Breast epithelium (tissue), 4 donors: Measurements from ENCODE around the gene MPP4. TPM values are rescaled to one million over a fixed set of nuclear protein-coding genes. Genes with fewer than 3 reads are reported as not detected.

Source experiments
- DNase-seq, 2 donors: peaks; one replicate each; pipeline ENCODE4 v3.0.0-alpha.2; 2019; ENCODE audit warnings: low spot score in 2 of 2
- H3K27ac ChIP-seq, 2 donors: fragments of 200-600 bp; sonication (generic) in 1 of 2; one replicate each; pipeline ENCODE4 v1.5.1; 2016 to 2019; ENCODE audit warnings: mild to moderate bottlenecking in 1 of 2
- H3K27me3 ChIP-seq, 2 donors: fragments of 200-600 bp; sonication (generic) in 1 of 2; one replicate each; pipeline versions ENCODE4 v1.5.1 to v1.6.0; 2017 to 2019; ENCODE audit warnings: control low read depth in 1 of 2, mild to moderate bottlenecking in 1 of 2
- H3K36me3 ChIP-seq: fragments of 200-600 bp; one replicate; pipeline ENCODE4 v1.5.1; 2019
- H3K4me1 ChIP-seq, 2 donors: fragments of 200-600 bp; sonication (generic); one replicate each; pipeline ENCODE4 v1.5.1; 2016 to 2019; ENCODE audit warnings: control low read depth in 1 of 2
- H3K4me3 ChIP-seq, 3 donors: fragments of 200-600 bp; sonication (generic); 1 replicate in 2 of 3; 2 replicates in 1 of 3; pipeline ENCODE4 v1.5.1; 2016 to 2019; ENCODE audit warnings: mild to moderate bottlenecking in 3 of 3, moderate library complexity in 2 of 3
- H3K9me3 ChIP-seq, 2 donors: fragments of 200-600 bp; sonication (generic) in 1 of 2; one replicate each; pipeline ENCODE4 v1.5.1; 2016 to 2019; ENCODE audit warnings: control low read depth in 1 of 2
- CTCF ChIP-seq, 3 donors: fragments of 450-650 bp; IDR thresholded peaks; one replicate each; pipeline ENCODE4 v1.5.1; 2016 to 2017; ENCODE audit warnings: antibody characterized with exemption in 3 of 3, mild to moderate bottlenecking in 3 of 3, moderate library complexity in 3 of 3
- POLR2A ChIP-seq: fragments of 450-650 bp; IDR thresholded peaks from one replicate; pipeline ENCODE4 v1.6.1; 2016; ENCODE audit warnings: antibody characterized with exemption, mild to moderate bottlenecking, moderate library complexity
- POLR2AphosphoS5 ChIP-seq, 3 donors: sonication (generic); formaldehyde crosslinking; IDR thresholded peaks; one replicate each; pipeline ENCODE4 v1.6.1; 2017; ENCODE audit warnings: antibody characterized with exemption in 3 of 3
- intact Hi-C: fragments of 100-400 bp; cut with DNase I; formaldehyde crosslinking; loops from one replicate; pipeline ENCODE4 v1.15.1; 2023; ENCODE audit warnings: low total_unique reads
- total RNA-seq, 3 donors: library from RNA; depleted of rRNA; stranded (reverse); fragments of >200 nt; gene quantifications; one replicate each; pipeline ENCODE4 v1.1.0, GENCODE V29; 2016

Gene MPP4
- total RNA-seq, 3 donors from 2014 or later: 0.16 to 0.29 TPM; not detected in 1

DNA sequence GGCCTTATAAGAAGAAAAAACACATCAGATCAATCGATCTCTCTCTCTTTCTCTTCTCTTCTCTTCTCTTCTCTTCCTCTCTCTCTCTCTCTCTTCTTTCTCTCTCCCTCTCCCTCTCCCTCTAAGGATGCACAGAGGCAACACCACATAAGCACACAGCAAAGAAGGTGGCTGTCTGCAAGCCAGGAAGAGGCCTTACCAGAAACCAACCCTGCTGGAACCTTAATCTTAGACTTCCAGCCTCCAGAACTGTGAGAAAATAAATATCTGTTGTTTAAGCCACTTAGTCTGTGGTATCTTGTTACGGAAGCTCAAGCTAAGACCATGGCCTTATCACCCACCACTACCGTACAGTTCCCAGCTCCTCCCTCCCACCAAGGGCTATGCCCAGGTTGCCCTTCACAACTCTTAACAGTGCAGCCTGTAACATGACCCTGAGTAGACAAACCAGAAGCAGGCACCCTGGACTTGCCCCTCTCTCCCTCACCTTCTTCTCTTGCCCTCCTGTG is 30.0 kb downstream of the MPP4 start:
- Histone ChIP-seq H3K36me3 (no peaks in the 10 kb centered on the region), H3K27me3 (no peaks in the 10 kb centered on the region), H3K9me3 (no peaks in the 10 kb centered on the region), H3K27ac (no peak overlapping the region), H3K4me1 (no peaks in the 10 kb centered on the region), H3K4me3 (no peak overlapping the region)
- DNase-seq: no peak
- intact Hi-C loops: no loop called here
- TF ChIP-seq POLR2A (no peak), POLR2AphosphoS5 (IDR thresholded peaks at IDR 0.05) (no peak), CTCF (IDR thresholded peaks at IDR 0.05) (no peak)

DNA sequence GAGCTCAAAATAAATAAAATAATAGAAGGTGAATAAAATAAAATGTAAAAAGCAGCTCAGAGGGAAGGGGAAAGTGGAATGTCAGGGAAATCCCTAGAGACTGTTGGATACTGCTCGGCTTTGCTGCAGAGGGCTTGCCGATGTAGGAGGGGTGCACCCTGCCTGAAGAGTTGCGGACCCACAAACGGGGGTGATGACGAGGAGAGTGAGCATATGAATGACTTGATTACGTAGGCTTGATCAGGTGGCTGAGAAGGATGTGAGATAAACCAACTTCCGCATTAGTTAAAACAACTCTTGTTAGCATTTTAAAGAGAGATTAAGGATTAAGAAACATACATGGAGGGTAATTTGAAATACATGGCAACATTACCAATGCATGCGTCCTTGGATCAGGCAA is 34.1 kb downstream of the MPP4 start:
- no peak overlapping the region for H3K4me3 ChIP-seq
- H3K27me3 ChIP-seq: no peaks in the 10 kb centered on the region
- no peaks in the 10 kb centered on the region for H3K36me3 ChIP-seq
- H3K27ac ChIP-seq: no peak overlapping the region
- intact Hi-C loops: no loop called here
- DNase-seq: no peak
- no peak for TF ChIP-seq POLR2A
- no peak for TF ChIP-seq CTCF (IDR thresholded peaks at IDR 0.05)
- TF ChIP-seq POLR2AphosphoS5 (IDR thresholded peaks at IDR 0.05): no peak
- H3K4me1 ChIP-seq: no peaks in the 10 kb centered on the region
- H3K9me3 ChIP-seq: no peaks in the 10 kb centered on the region

GRCh38 chr2:201661366-201661765 is 37.1 kb downstream of the MPP4 start:
- TF ChIP-seq POLR2AphosphoS5 (IDR thresholded peaks at IDR 0.05): no peak
- TF ChIP-seq POLR2A: no peak
- TF ChIP-seq CTCF (IDR thresholded peaks at IDR 0.05): no peak
- no peak for DNase-seq
- Histone ChIP-seq H3K27ac (no peak overlapping the region), H3K36me3 (no peaks in the 10 kb centered on the region), H3K4me1 (no peaks in the 10 kb centered on the region), H3K9me3 (no peaks in the 10 kb centered on the region), H3K4me3 (no peak overlapping the region), H3K27me3 (no peaks in the 10 kb centered on the region)
- intact Hi-C loops: no loop called here

- Histone ChIP-seq H3K27ac (no peak overlapping the region), H3K4me3 (no peak overlapping the region), H3K4me1 (no peaks in the 10 kb centered on the region), H3K9me3 (no peaks in the 10 kb centered on the region), H3K27me3 (no peaks in the 10 kb centered on the region), H3K36me3 (no peaks in the 10 kb centered on the region)
- intact Hi-C loops: no loop called here
- no peak for DNase-seq
- no peak for TF ChIP-seq POLR2AphosphoS5 (IDR thresholded peaks at IDR 0.05)
- TF ChIP-seq POLR2A: no peak
- no peak for TF ChIP-seq CTCF (IDR thresholded peaks at IDR 0.05)
Observed at GRCh38 chr2:201660293-201660895, 38.0 kb downstream of the MPP4 start.

GRCh38 chr2:201656740-201657139 is 41.7 kb downstream of the MPP4 start:
- intact Hi-C loops: no loop called here

More at GRCh38 chr2:201656740-201657139, 41.7 kb downstream of the MPP4 start:
- Histone ChIP-seq H3K9me3 (no peaks in the 10 kb centered on the region), H3K4me3 (no peak overlapping the region), H3K36me3 (no peaks in the 10 kb centered on the region), H3K27me3 (no peaks in the 10 kb centered on the region), H3K27ac (no peak overlapping the region), H3K4me1 (no peaks in the 10 kb centered on the region)
- no peak for DNase-seq
- TF ChIP-seq POLR2AphosphoS5 (IDR thresholded peaks at IDR 0.05): no peak
- no peak for TF ChIP-seq POLR2A
- TF ChIP-seq CTCF (IDR thresholded peaks at IDR 0.05): no peak
